ENCODE data around the gene LRCOL1.

DNA sequence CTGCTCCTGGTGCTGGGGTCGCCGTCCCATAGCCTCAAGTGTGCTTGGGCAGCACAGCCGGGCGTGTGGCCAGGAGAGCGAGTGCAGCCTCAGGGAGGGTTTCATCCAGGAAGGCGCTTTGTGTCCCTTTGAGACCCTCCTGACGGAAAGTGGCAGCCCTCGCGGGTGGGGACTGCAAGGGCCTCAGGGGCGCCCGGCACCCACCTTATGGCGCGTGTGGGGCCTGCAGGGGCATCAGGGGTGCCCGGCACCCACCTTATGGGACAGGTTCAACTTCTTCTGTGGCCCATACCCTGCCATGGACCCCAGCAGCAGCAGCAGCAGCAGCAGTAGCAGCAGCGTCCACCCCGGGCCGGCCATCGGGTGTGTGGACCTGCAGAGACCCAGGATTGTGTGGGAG lies 4.5 kb downstream of the LRCOL1 start:
- TF ChIP-seq, protein P1, sequence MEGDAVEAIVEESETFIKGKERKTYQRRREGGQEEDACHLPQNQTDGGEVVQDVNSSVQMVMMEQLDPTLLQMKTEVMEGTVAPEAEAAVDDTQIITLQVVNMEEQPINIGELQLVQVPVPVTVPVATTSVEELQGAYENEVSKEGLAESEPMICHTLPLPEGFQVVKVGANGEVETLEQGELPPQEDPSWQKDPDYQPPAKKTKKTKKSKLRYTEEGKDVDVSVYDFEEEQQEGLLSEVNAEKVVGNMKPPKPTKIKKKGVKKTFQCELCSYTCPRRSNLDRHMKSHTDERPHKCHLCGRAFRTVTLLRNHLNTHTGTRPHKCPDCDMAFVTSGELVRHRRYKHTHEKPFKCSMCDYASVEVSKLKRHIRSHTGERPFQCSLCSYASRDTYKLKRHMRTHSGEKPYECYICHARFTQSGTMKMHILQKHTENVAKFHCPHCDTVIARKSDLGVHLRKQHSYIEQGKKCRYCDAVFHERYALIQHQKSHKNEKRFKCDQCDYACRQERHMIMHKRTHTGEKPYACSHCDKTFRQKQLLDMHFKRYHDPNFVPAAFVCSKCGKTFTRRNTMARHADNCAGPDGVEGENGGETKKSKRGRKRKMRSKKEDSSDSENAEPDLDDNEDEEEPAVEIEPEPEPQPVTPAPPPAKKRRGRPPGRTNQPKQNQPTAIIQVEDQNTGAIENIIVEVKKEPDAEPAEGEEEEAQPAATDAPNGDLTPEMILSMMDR (IDR thresholded peaks at IDR 0.05 in 4 of 5, conservative IDR thresholded peaks at IDR 0.05 in 1 of 5) = no peak
- no peak for TF ChIP-seq POLR2A (IDR thresholded peaks at IDR 0.05)

All from gastrocnemius medialis (tissue), 4 donors.